Raji (cell line): ENCODE results near the gene EEPD1.

Experiments
- POLR2A ChIP-seq: IDR thresholded peaks from 2 replicates; pipeline ENCODE4 v1.6.1; 2011; ENCODE audit warnings: low read depth, low read length, control low read depth; ENCODE audit not compliant: insufficient read depth

Gene EEPD1

GRCh38 chr7:36285276-36285675 lies 132.2 kb downstream of the EEPD1 start:
- no peak for TF ChIP-seq POLR2A

- TF ChIP-seq POLR2A, result no peak
Observed at GRCh38 chr7:36286226-36286625, 133.2 kb downstream of the EEPD1 start.

GRCh38 chr7:36286688-36287087 lies 133.6 kb downstream of the EEPD1 start:
- TF ChIP-seq POLR2A, result no peak

GRCh38 chr7:36287371-36288241 lies 134.6 kb downstream of the EEPD1 start:
- TF ChIP-seq POLR2A, result no peak

- TF ChIP-seq POLR2A, result no peak
Observed at GRCh38 chr7:36288501-36288900, 135.4 kb downstream of the EEPD1 start.

- no peak for TF ChIP-seq POLR2A
Observed at GRCh38 chr7:36289833-36290661, 137.0 kb downstream of the EEPD1 start.

GRCh38 chr7:36291387-36292316 lies 138.6 kb downstream of the EEPD1 start:
- no peak for TF ChIP-seq POLR2A

GRCh38 chr7:36295090-36295489 lies 142.0 kb downstream of the EEPD1 start:
- no peak for TF ChIP-seq POLR2A

GRCh38 chr7:36296284-36296683 lies 143.2 kb downstream of the EEPD1 start:
- TF ChIP-seq POLR2A, result no peak

GRCh38 chr7:36297364-36298009 lies 144.4 kb downstream of the EEPD1 start:
- TF ChIP-seq POLR2A, result no peak

- no peak for TF ChIP-seq POLR2A
Observed at GRCh38 chr7:36298106-36298505, 145.1 kb downstream of the EEPD1 start.

- TF ChIP-seq POLR2A, result no peak
Observed at GRCh38 chr7:36299223-36299774, 146.2 kb downstream of the EEPD1 start.

- no peak for TF ChIP-seq POLR2A
Observed at GRCh38 chr7:36299823-36300341, 146.8 kb downstream of the EEPD1 start.
